ENCODE measurements around the gene SLC29A1.

The SLC29A1 gene

GRCh38 chr6:44232676-44233566 lies 9.5 kb downstream of the SLC29A1 start:
- no peak overlapping the region for H2AFZ ChIP-seq (ENCODE audit: low read depth)
- H3K9ac ChIP-seq: no peak overlapping the region
- H3K27ac ChIP-seq: no peak overlapping the region; the same call in 1 of the 2 replicates
- no peaks in the 10 kb centered on the region for H4K20me1 ChIP-seq (ENCODE audit: insufficient read depth)
- no peak for TF ChIP-seq CTCF (conservative IDR thresholded peaks at IDR 0.05; ENCODE audit: low read depth, low read length)
- no peak overlapping the region for H3K4me2 ChIP-seq
- peaks cover 7% of the 10 kb centered on the region; the same call in 1 of the 2 replicates for H3K79me2 ChIP-seq (ENCODE audit: insufficient read depth, low read depth)
- H3K4me3 ChIP-seq (IDR thresholded peaks at IDR 0.05; ENCODE audit: insufficient read depth, low read depth, low read length): no peak overlapping the region
- no peaks in the 10 kb centered on the region for H3K36me3 ChIP-seq (ENCODE audit: insufficient read depth)
- no peaks in the 10 kb centered on the region for H3K27me3 ChIP-seq (ENCODE audit: insufficient read depth, low read depth)
- peaks cover 6% of the 10 kb centered on the region for H3K4me1 ChIP-seq (ENCODE audit: low read depth, poor library complexity, severe bottlenecking)

- peaks cover 13% of the 10 kb centered on the region for H3K4me1 ChIP-seq (ENCODE audit: low read depth, poor library complexity, severe bottlenecking)
- H3K36me3 ChIP-seq (ENCODE audit: insufficient read depth): no peaks in the 10 kb centered on the region
- H3K4me3 ChIP-seq (IDR thresholded peaks at IDR 0.05; ENCODE audit: insufficient read depth, low read depth, low read length): no peak overlapping the region
- H4K20me1 ChIP-seq (ENCODE audit: insufficient read depth): no peaks in the 10 kb centered on the region
- H3K4me2 ChIP-seq: no peak overlapping the region
- no peak for TF ChIP-seq CTCF (conservative IDR thresholded peaks at IDR 0.05; ENCODE audit: low read depth, low read length)
- H3K27ac ChIP-seq: no peak overlapping the region; the same call in 1 of the 2 replicates
- H2AFZ ChIP-seq (ENCODE audit: low read depth): no peak overlapping the region
- no peak overlapping the region for H3K9ac ChIP-seq
- no peaks in the 10 kb centered on the region for H3K79me2 ChIP-seq (ENCODE audit: insufficient read depth, low read depth)
- H3K27me3 ChIP-seq (ENCODE audit: insufficient read depth, low read depth): no peaks in the 10 kb centered on the region
Measured at GRCh38 chr6:44233567-44234100, 10.2 kb downstream of the SLC29A1 start.

- Histone ChIP-seq H3K27ac (no peak overlapping the region; the same call in 1 of the 2 replicates), H3K27me3 (ENCODE audit: insufficient read depth, low read depth) (no peaks in the 10 kb centered on the region), H3K79me2 (ENCODE audit: insufficient read depth, low read depth) (no peaks in the 10 kb centered on the region), H3K9ac (no peak overlapping the region), H2AFZ (ENCODE audit: low read depth) (no peak overlapping the region), H3K4me3 (IDR thresholded peaks at IDR 0.05; ENCODE audit: insufficient read depth, low read depth, low read length) (no peak overlapping the region), H3K4me2 (no peak overlapping the region), H4K20me1 (ENCODE audit: insufficient read depth) (no peaks in the 10 kb centered on the region), H3K4me1 (ENCODE audit: low read depth, poor library complexity, severe bottlenecking) (peaks cover 14% of the 10 kb centered on the region), H3K36me3 (ENCODE audit: insufficient read depth) (no peaks in the 10 kb centered on the region)
- peak; percentile 84 for TF ChIP-seq CTCF (conservative IDR thresholded peaks at IDR 0.05; ENCODE audit: low read depth, low read length)
Measured at GRCh38 chr6:44234101-44235025, 11.0 kb downstream of the SLC29A1 start.

- H3K9ac ChIP-seq: no peak overlapping the region
- H3K4me2 ChIP-seq: no peak overlapping the region
- no peaks in the 10 kb centered on the region for H3K27me3 ChIP-seq (ENCODE audit: insufficient read depth, low read depth)
- no peak for TF ChIP-seq CTCF (conservative IDR thresholded peaks at IDR 0.05; ENCODE audit: low read depth, low read length)
- no peaks in the 10 kb centered on the region for H3K79me2 ChIP-seq (ENCODE audit: insufficient read depth, low read depth)
- H4K20me1 ChIP-seq (ENCODE audit: insufficient read depth): no peaks in the 10 kb centered on the region
- H3K4me3 ChIP-seq (IDR thresholded peaks at IDR 0.05; ENCODE audit: insufficient read depth, low read depth, low read length): no peak overlapping the region
- H3K27ac ChIP-seq: no peak overlapping the region
- H3K36me3 ChIP-seq (ENCODE audit: insufficient read depth): no peaks in the 10 kb centered on the region
- H2AFZ ChIP-seq (ENCODE audit: low read depth): no peak overlapping the region
- H3K4me1 ChIP-seq (ENCODE audit: low read depth, poor library complexity, severe bottlenecking): peaks cover 14% of the 10 kb centered on the region
Measured at GRCh38 chr6:44235269-44235668, 11.9 kb downstream of the SLC29A1 start.

All from KMS-11 (cell line).